Esophagus squamous epithelium (tissue), 4 donors: ENCODE data around the gene ASIC3.

Source experiments
- POLR2A ChIP-seq, 4 donors: fragments of 450-650 bp; IDR thresholded peaks; one replicate each; pipeline ENCODE4 v1.6.1; 2017; ENCODE audit warnings: antibody characterized with exemption in 4 of 4, mild to moderate bottlenecking in 4 of 4, moderate library complexity in 3 of 4
- TF ChIP-seq, protein P1 (sequence below), 6 experiments: fragments of 450-650 bp in 4 of 6; fragments of 200-600 bp in 2 of 6; sonication (generic) in 2 of 6; IDR thresholded peaks; one replicate each; pipeline ENCODE4 v1.5.1; 2016 to 2019; ENCODE audit warnings: antibody characterized with exemption in 6 of 6, mild to moderate bottlenecking in 4 of 6, moderate library complexity in 4 of 6

DNA sequence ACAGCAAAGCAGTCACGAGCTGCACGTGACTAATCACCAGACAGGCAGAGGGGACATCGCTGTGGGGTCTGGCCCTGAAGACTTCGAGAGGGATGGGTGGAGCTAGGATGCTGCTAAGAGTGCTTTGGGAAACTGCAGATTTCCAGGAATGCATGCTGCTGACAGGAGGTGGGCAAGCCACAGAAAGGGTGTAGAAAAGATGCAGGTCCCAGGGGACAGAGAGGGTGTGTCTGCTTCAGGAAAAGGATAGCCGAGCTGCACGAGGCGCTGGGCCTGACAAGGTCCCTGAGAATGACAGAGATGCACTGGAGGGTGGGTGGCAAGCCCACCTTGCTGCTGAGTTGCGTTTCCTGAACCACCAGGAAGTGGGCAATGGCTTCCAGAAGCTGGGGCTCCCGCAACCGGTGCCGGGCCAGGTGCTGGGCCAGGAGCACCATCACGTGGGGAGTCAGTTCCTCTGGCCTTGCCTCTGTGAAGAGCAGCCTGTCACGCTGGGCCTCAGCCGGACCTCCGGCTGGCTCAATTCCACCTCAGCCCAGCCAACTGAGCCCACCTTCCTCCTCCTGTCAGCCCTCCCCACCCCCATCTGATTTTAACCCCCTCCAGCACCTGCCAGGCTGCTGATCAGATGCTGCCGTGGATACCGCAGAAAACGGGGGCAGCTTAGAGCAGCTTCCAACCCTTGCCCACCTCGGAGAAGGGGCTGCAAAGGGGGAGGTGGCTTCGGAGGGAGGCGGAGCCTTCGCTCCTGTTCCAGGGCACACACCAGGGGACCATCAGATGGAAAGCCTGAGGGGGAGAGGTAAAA, 30.1 kb downstream of the ASIC3 start:
- TF ChIP-seq, protein P1, sequence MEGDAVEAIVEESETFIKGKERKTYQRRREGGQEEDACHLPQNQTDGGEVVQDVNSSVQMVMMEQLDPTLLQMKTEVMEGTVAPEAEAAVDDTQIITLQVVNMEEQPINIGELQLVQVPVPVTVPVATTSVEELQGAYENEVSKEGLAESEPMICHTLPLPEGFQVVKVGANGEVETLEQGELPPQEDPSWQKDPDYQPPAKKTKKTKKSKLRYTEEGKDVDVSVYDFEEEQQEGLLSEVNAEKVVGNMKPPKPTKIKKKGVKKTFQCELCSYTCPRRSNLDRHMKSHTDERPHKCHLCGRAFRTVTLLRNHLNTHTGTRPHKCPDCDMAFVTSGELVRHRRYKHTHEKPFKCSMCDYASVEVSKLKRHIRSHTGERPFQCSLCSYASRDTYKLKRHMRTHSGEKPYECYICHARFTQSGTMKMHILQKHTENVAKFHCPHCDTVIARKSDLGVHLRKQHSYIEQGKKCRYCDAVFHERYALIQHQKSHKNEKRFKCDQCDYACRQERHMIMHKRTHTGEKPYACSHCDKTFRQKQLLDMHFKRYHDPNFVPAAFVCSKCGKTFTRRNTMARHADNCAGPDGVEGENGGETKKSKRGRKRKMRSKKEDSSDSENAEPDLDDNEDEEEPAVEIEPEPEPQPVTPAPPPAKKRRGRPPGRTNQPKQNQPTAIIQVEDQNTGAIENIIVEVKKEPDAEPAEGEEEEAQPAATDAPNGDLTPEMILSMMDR (IDR thresholded peaks at IDR 0.05) = no peak
- TF ChIP-seq POLR2A (IDR thresholded peaks at IDR 0.05) = no peak
